Cardiac muscle cell (in vitro differentiated cells and primary cell): ENCODE measurements around the gene CCDC18. TPM values are rescaled to one million over a fixed set of nuclear protein-coding genes. Genes with fewer than 3 reads are reported as not detected.

ENCODE experiments used
- DNase-seq, 2 donors: peaks; one replicate each; pipeline versions ENCODE4 v3.0.0 to v3.0.0-alpha.2; 2010 to 2017; ENCODE audit warnings: low read depth in 1 of 2, low spot score in 1 of 2
- H3K27ac ChIP-seq: fragments of 200-600 bp; sonication (generic); 2 replicates; pipeline ENCODE4 v1.5.1; 2016
- H3K27me3 ChIP-seq: fragments of 200-600 bp; sonication (generic); 2 replicates; pipeline ENCODE4 v1.6.0; 2016; ENCODE audit warnings: control low read depth
- H3K36me3 ChIP-seq: fragments of 200-600 bp; sonication (generic); 2 replicates; pipeline ENCODE4 v1.5.1; 2016; ENCODE audit warnings: control low read depth
- H3K4me1 ChIP-seq: fragments of 200-600 bp; sonication (generic); 2 replicates; pipeline ENCODE4 v1.8.1; 2017; ENCODE audit warnings: low read depth, mild to moderate bottlenecking, mixed run types
- H3K4me3 ChIP-seq: fragments of 200-600 bp; sonication (generic); 2 replicates; pipeline ENCODE4 v1.5.1; 2016; ENCODE audit warnings: mild to moderate bottlenecking
- H3K9me3 ChIP-seq: fragments of 200-600 bp; sonication (generic); 2 replicates; pipeline ENCODE4 v1.5.1; 2017; ENCODE audit warnings: low read depth, mild to moderate bottlenecking, control low read depth
- CTCF ChIP-seq: IDR thresholded peaks from 2 replicates; pipeline ENCODE4 v1.5.1; 2012; ENCODE audit warnings: low read depth, mild to moderate bottlenecking, low read length
- polyA plus RNA-seq: library from polyadenylated mRNA; unstranded; fragments of >200 nt; fragmentation: Nextera tagmentation; extraction: Ambion mirVana; gene quantifications from 2 replicates; pipeline ENCODE4 v1.2.1, GENCODE V29; 2016
- total RNA-seq: library from RNA; depleted of rRNA; stranded (reverse); fragments of >200 nt; gene quantifications from 2 replicates; pipeline ENCODE4 v1.2.3, GENCODE V29; 2016

CCDC18 gene
- total and polyA plus RNA-seq, 2 experiments from 2014 or later = 10.2 to 11.6 TPM

GRCh38 chr1:93142161-93142560 lies 38.4 kb upstream of the CCDC18 start:
- no peak for TF ChIP-seq CTCF
- Histone ChIP-seq H3K4me1 (peaks cover 1% of the 10 kb centered on the region), H3K9me3 (no peaks in the 10 kb centered on the region), H3K4me3 (no peak overlapping the region), H3K36me3 (peaks cover 33% of the 10 kb centered on the region), H3K27me3 (no peaks in the 10 kb centered on the region), H3K27ac (no peak overlapping the region)
- DNase-seq = no peak

- no peak for DNase-seq
- no peak overlapping the region for H3K27ac ChIP-seq
- peaks cover 24% of the 10 kb centered on the region for H3K36me3 ChIP-seq
- H3K9me3 ChIP-seq = no peaks in the 10 kb centered on the region
- no peaks in the 10 kb centered on the region for H3K27me3 ChIP-seq
- TF ChIP-seq CTCF = no peak
- H3K4me1 ChIP-seq = peaks cover 4% of the 10 kb centered on the region
- H3K4me3 ChIP-seq = no peak overlapping the region
Observed at GRCh38 chr1:93143136-93143535, 37.4 kb upstream of the CCDC18 start.

GRCh38 chr1:93143769-93144168 lies 36.8 kb upstream of the CCDC18 start:
- TF ChIP-seq CTCF = no peak

GRCh38 chr1:93148001-93148400 lies 32.5 kb upstream of the CCDC18 start:
- peak in 1 of 2 donors; percentile 30 for DNase-seq
- no peaks in the 10 kb centered on the region for H3K9me3 ChIP-seq
- no peaks in the 10 kb centered on the region for H3K27me3 ChIP-seq
- H3K27ac ChIP-seq = peak overlapping the region; percentile 67
- TF ChIP-seq CTCF = no peak
- peaks cover 4% of the 10 kb centered on the region for H3K4me1 ChIP-seq
- H3K36me3 ChIP-seq = no peaks in the 10 kb centered on the region
- no peak overlapping the region for H3K4me3 ChIP-seq

More at GRCh38 chr1:93143769-93144168, 36.8 kb upstream of the CCDC18 start:
- H3K4me1 ChIP-seq = peaks cover 4% of the 10 kb centered on the region
- H3K27ac ChIP-seq = no peak overlapping the region
- DNase-seq = no peak
- no peaks in the 10 kb centered on the region for H3K27me3 ChIP-seq
- H3K36me3 ChIP-seq = peaks cover 18% of the 10 kb centered on the region
- H3K4me3 ChIP-seq = no peak overlapping the region
- no peaks in the 10 kb centered on the region for H3K9me3 ChIP-seq

GRCh38 chr1:93150729-93151128 lies 29.8 kb upstream of the CCDC18 start:
- Histone ChIP-seq H3K27ac (no peak overlapping the region), H3K4me3 (no peak overlapping the region), H3K36me3 (peaks cover 18% of the 10 kb centered on the region), H3K27me3 (no peaks in the 10 kb centered on the region), H3K4me1 (peaks cover 4% of the 10 kb centered on the region), H3K9me3 (no peaks in the 10 kb centered on the region)
- TF ChIP-seq CTCF = no peak
- DNase-seq = no peak

GRCh38 chr1:93151474-93151873 lies 29.1 kb upstream of the CCDC18 start:
- no peak for TF ChIP-seq CTCF

More at GRCh38 chr1:93151474-93151873, 29.1 kb upstream of the CCDC18 start:
- no peak for DNase-seq
- no peaks in the 10 kb centered on the region for H3K9me3 ChIP-seq
- H3K27me3 ChIP-seq = no peaks in the 10 kb centered on the region
- H3K4me1 ChIP-seq = peaks cover 4% of the 10 kb centered on the region
- H3K27ac ChIP-seq = no peak overlapping the region
- H3K4me3 ChIP-seq = no peak overlapping the region
- peaks cover 23% of the 10 kb centered on the region for H3K36me3 ChIP-seq
